Measurements from ENCODE around the gene SEMG1. TPM values are rescaled to one million over a fixed set of nuclear protein-coding genes. Genes with fewer than 3 reads are reported as not detected.

SEMG1 gene
- total RNA-seq, 1 donor from 2014 or later: not detected

Other genes starting within 250 kb of the SEMG1 start
- gene TOMM34, start 246.6 kb upstream of the SEMG1 start, total RNA-seq: 53.0 and 55.4 TPM in 2 replicates
- gene STK4, start 240.5 kb upstream of the SEMG1 start, total RNA-seq: 149 and 155 TPM in 2 replicates
- gene KCNS1, start 105.9 kb upstream of the SEMG1 start, total RNA-seq: 0.49 and 0.51 TPM in 2 replicates
- 0.27 TPM in 1 of 2 replicates, not detected in the other for gene WFDC5, start 91.9 kb upstream of the SEMG1 start, total RNA-seq
- gene WFDC12, start 82.6 kb upstream of the SEMG1 start, total RNA-seq: not detected in 2 replicates
- gene PI3, start 32.1 kb upstream of the SEMG1 start, total RNA-seq: not detected in 2 replicates
- not detected in 2 replicates for gene SEMG2, start 14.3 kb downstream of the SEMG1 start, total RNA-seq
- gene SLPI, start 47.5 kb downstream of the SEMG1 start, total RNA-seq: not detected in 2 replicates
- gene RBPJL, start 99.8 kb downstream of the SEMG1 start, total RNA-seq: 0.18 TPM in 1 of 2 replicates, not detected in the other
- 2.0 and 2.1 TPM in 2 replicates for gene MATN4, start 101.3 kb downstream of the SEMG1 start, total RNA-seq
- 220 and 222 TPM in 2 replicates for gene SDC4, start 141.4 kb downstream of the SEMG1 start, total RNA-seq
- 25.6 and 26.4 TPM in 2 replicates for gene SYS1, start 156.1 kb downstream of the SEMG1 start, total RNA-seq
- gene TP53TG5, start 171.3 kb downstream of the SEMG1 start, total RNA-seq: 0.07 and 0.08 TPM in 2 replicates
- 21.7 and 24.6 TPM in 2 replicates for gene DBNDD2, start 201.3 kb downstream of the SEMG1 start, total RNA-seq
- 89.8 and 90.6 TPM in 2 replicates for gene PIGT, start 209.1 kb downstream of the SEMG1 start, total RNA-seq

Measured in activated T-helper 1 cell treated with anti-CD3 and anti-CD28 coated beads, Interleukin-12 subunit alpha, Interleukin-12 subunit beta, Interleukin-2, Interleukin-4 antibody, amounts not matched to agents 30 ng/mL and 10 ng/mL and 1 ng/mL, durations not matched to agents 14 hours and 24 hours and 36 hours (primary cell).